Prostate gland (tissue), 2 donors: ENCODE results near the gene NUFIP1. TPM values are rescaled to one million over a fixed set of nuclear protein-coding genes. Genes with fewer than 3 reads are reported as not detected.

Experiments used
- DNase-seq: peaks from one replicate; pipeline ENCODE4 v3.0.0-alpha.2; 2019; ENCODE audit warnings: low spot score
- H3K27ac ChIP-seq, 2 donors: fragments of 200-600 bp; sonication (generic); 2 replicates each; pipeline ENCODE4 v1.5.1; 2017 to 2019
- H3K27me3 ChIP-seq: fragments of 200-600 bp; sonication (generic); replicated peaks from 2 replicates; pipeline ENCODE4 v1.5.1; 2019; ENCODE audit not compliant: insufficient read depth
- H3K36me3 ChIP-seq, 2 donors: fragments of 200-600 bp; sonication (generic); 1 replicate in 1 of 2; 2 replicates in 1 of 2; pipeline versions ENCODE4 v1.5.1 to v1.8.1; 2017 to 2019
- H3K4me1 ChIP-seq: fragments of 200-600 bp; sonication (generic); replicated peaks from 2 replicates; pipeline ENCODE4 v1.5.1; 2019
- H3K4me3 ChIP-seq, 2 donors: fragments of 200-600 bp; sonication (generic); 2 replicates each; pipeline ENCODE4 v1.5.1; 2017 to 2019
- H3K9me3 ChIP-seq: fragments of 200-600 bp; sonication (generic); 2 replicates; pipeline ENCODE4 v1.5.1; 2017
- CTCF ChIP-seq, 4 experiments: fragments of 200-600 bp in 2 of 4; fragments of 450-650 bp in 2 of 4; sonication (generic) in 2 of 4; IDR thresholded peaks; 1 replicate in 3 of 4; 2 replicates in 1 of 4; pipeline ENCODE4 v1.5.1; 2016 to 2019; ENCODE audit warnings: antibody characterized with exemption in 4 of 4, mild to moderate bottlenecking in 2 of 4, moderate library complexity in 2 of 4
- POLR2A ChIP-seq: fragments of 450-650 bp; IDR thresholded peaks from one replicate; pipeline ENCODE4 v1.6.1; 2016; ENCODE audit warnings: antibody characterized with exemption, mild to moderate bottlenecking
- POLR2AphosphoS5 ChIP-seq: sonication (generic); formaldehyde crosslinking; IDR thresholded peaks from one replicate; pipeline ENCODE4 v1.6.1; 2017; ENCODE audit warnings: antibody characterized with exemption
- WGBS: methylation state at CpG from one replicate; pipeline ENCODE4 v1.1.5; 2018; 5-methylcytosine and 5-hydroxymethylcytosine counted together
- intact Hi-C: fragments of 100-400 bp; cut with DNase I; formaldehyde crosslinking; loops from one replicate; pipeline ENCODE4 v1.14.2; 2022
- total RNA-seq, 2 donors: library from RNA; depleted of rRNA; stranded (reverse); fragments of >200 nt; gene quantifications; one replicate each; pipeline ENCODE4 v1.1.0, GENCODE V29; 2016

NUFIP1 gene
- total RNA-seq, 2 donors from 2014 or later, result 3.5 to 6.5 TPM

- Histone ChIP-seq H3K27me3 (no peaks in the 10 kb centered on the region), H3K36me3 (no peaks in the 10 kb centered on the region), H3K4me3 (no peak overlapping the region), H3K27ac (no peak overlapping the region), H3K4me1 (no peaks in the 10 kb centered on the region), H3K9me3 (no peaks in the 10 kb centered on the region)
- no peak for TF ChIP-seq CTCF (IDR thresholded peaks at IDR 0.05)
- no peak for TF ChIP-seq POLR2A
- TF ChIP-seq POLR2AphosphoS5, result no peak
- intact Hi-C loops, result no loop called here
- 97% methylated on average over 3 of the region's 3 CpGs for WGBS
- no peak for DNase-seq
Measured at GRCh38 chr13:45016792-45017425, 27.6 kb upstream of the NUFIP1 start.

GRCh38 chr13:45015300-45015699 is 26.0 kb upstream of the NUFIP1 start:
- no peaks in the 10 kb centered on the region for H3K36me3 ChIP-seq

GRCh38 chr13:45011198-45011597 is 21.9 kb upstream of the NUFIP1 start:
- Histone ChIP-seq H3K36me3 (no peaks in the 10 kb centered on the region), H3K4me1 (no peaks in the 10 kb centered on the region), H3K4me3 (no peak overlapping the region), H3K27me3 (no peaks in the 10 kb centered on the region), H3K27ac (no peak overlapping the region), H3K9me3 (no peaks in the 10 kb centered on the region)
- TF ChIP-seq POLR2A (no peak), CTCF (IDR thresholded peaks at IDR 0.05) (no peak), POLR2AphosphoS5 (no peak)
- WGBS, result 92% methylated on average over 6 of the region's 6 CpGs
- intact Hi-C loops, result no loop called here
- DNase-seq, result no peak

More at GRCh38 chr13:45015300-45015699, 26.0 kb upstream of the NUFIP1 start:
- WGBS, result 76% methylated on average over 2 of the region's 2 CpGs
- H3K27me3 ChIP-seq, result no peaks in the 10 kb centered on the region
- intact Hi-C loops, result no loop called here
- H3K4me1 ChIP-seq, result no peaks in the 10 kb centered on the region
- H3K4me3 ChIP-seq, result no peak overlapping the region
- H3K9me3 ChIP-seq, result no peaks in the 10 kb centered on the region
- H3K27ac ChIP-seq, result no peak overlapping the region
- DNase-seq, result no peak
- TF ChIP-seq CTCF (IDR thresholded peaks at IDR 0.05), result no peak
- no peak for TF ChIP-seq POLR2AphosphoS5
- no peak for TF ChIP-seq POLR2A

GRCh38 chr13:45007823-45008222 is 18.6 kb upstream of the NUFIP1 start:
- WGBS, result 100% methylated on average over 1 of the region's 1 CpG
- Histone ChIP-seq H3K27ac (no peak overlapping the region), H3K36me3 (no peaks in the 10 kb centered on the region), H3K4me1 (no peaks in the 10 kb centered on the region), H3K9me3 (no peaks in the 10 kb centered on the region), H3K27me3 (no peaks in the 10 kb centered on the region), H3K4me3 (no peak overlapping the region)
- intact Hi-C loops, result no loop called here
- TF ChIP-seq POLR2AphosphoS5 (no peak), POLR2A (no peak), CTCF (IDR thresholded peaks at IDR 0.05) (no peak)
- no peak for DNase-seq

- Histone ChIP-seq H3K36me3 (no peaks in the 10 kb centered on the region), H3K4me3 (no peak overlapping the region), H3K4me1 (no peaks in the 10 kb centered on the region), H3K27ac (no peak overlapping the region), H3K9me3 (no peaks in the 10 kb centered on the region), H3K27me3 (no peaks in the 10 kb centered on the region)
- no peak for TF ChIP-seq CTCF (IDR thresholded peaks at IDR 0.05)
- TF ChIP-seq POLR2AphosphoS5, result no peak
- no peak for TF ChIP-seq POLR2A
- intact Hi-C loops, result no loop called here
- no peak for DNase-seq
Measured at GRCh38 chr13:45007225-45007624, 18.0 kb upstream of the NUFIP1 start.
